ENCODE measurements around the gene MEOX1. TPM values are rescaled to one million over a fixed set of nuclear protein-coding genes. Genes with fewer than 3 reads are reported as not detected.
A peak's percentile ranks its signal among the peaks of the same experiment; 100 is the strongest.

MEOX1 gene
- total and polyA plus RNA-seq, 2 of the 13 experiments (the other 11 are each of a cell fraction or from before 2014, with no cell fraction given): not detected

DNA sequence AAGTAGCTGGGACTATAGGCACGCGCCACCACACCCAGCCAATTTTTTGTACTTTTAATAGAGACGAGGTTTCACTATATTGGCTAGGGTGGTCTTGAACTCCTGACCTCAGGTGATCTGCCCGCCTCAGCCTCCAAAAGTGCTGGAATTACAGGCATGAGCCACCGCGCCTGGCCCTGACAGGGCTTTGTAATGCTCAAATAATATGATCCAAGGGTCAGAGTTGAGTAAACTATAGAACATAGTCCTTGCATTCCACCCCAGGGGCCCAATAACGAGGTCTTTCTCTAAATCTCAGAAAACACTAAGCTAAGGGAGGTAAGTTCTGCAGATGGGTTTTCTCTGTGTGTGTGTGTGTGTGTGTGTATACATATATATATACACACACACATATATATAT, 5.8 kb upstream of the MEOX1 start (continued):
- TF ChIP-seq ZNF281 (CRISPR knock-in tag; IDR thresholded peaks at IDR 0.05; ENCODE audit: borderline replicate concordance) (peak; percentile 44; the same call in 1 of the 2 replicates), TBL1XR1 (IDR thresholded peaks at IDR 0.05; ENCODE audit: borderline replicate concordance, low read length, partially characterized antibody) (no peak), BCL6 (CRISPR knock-in tag; IDR thresholded peaks at IDR 0.05) (peak; percentile 55; the same call in 1 of the 2 replicates), ZSCAN29 (CRISPR knock-in tag; conservative IDR thresholded peaks at IDR 0.05) (no peak), NR2F2 (IDR thresholded peaks at IDR 0.05; ENCODE audit: borderline replicate concordance, low read depth) (peak; percentile 72; the same call in 1 of the 2 replicates), GATAD2A (CRISPR knock-in tag; IDR thresholded peaks at IDR 0.05) (peak; percentile 88), ZBTB7A (CRISPR knock-in tag; IDR thresholded peaks at IDR 0.05) (peak; percentile 47; the same call in 1 of the 2 replicates), HMG20A (CRISPR knock-in tag; IDR thresholded peaks at IDR 0.05; ENCODE audit: borderline replicate concordance) (peak; percentile 71; the same call in 1 of the 2 replicates), RARG (CRISPR knock-in tag; IDR thresholded peaks at IDR 0.05; ENCODE audit: low read depth) (no peak), ZBTB7B (CRISPR knock-in tag; IDR thresholded peaks at IDR 0.05) (peak; percentile 93), CENPT (CRISPR knock-in tag; IDR thresholded peaks at IDR 0.05; ENCODE audit: low read depth) (no peak), HNF1B (CRISPR knock-in tag; IDR thresholded peaks at IDR 0.05) (peak; percentile 33; the same call in 1 of the 2 replicates), ZNF609 (CRISPR knock-in tag; IDR thresholded peaks at IDR 0.05; ENCODE audit: borderline replicate concordance) (peak; percentile 60; the same call in 1 of the 2 replicates), ZSCAN30 (CRISPR knock-in tag; IDR thresholded peaks at IDR 0.05) (no peak), MTA1 (CRISPR knock-in tag; IDR thresholded peaks at IDR 0.05; ENCODE audit: borderline replicate concordance) (0 out of 2 replicates have a peak, but pooled peaks have one; percentile 50), PHF21A (CRISPR knock-in tag; IDR thresholded peaks at IDR 0.05) (peak; percentile 94), TRIM24 (CRISPR knock-in tag; IDR thresholded peaks at IDR 0.05) (no peak), CREM (IDR thresholded peaks at IDR 0.05) (peak; percentile 64; the same call in 1 of the 2 replicates), CREM (CRISPR knock-in tag; IDR thresholded peaks at IDR 0.05) (no peak), ZNF558 (CRISPR knock-in tag; IDR thresholded peaks at IDR 0.05; ENCODE audit: borderline replicate concordance) (peak; percentile 45; the same call in 1 of the 2 replicates), ZFP1 (CRISPR knock-in tag; IDR thresholded peaks at IDR 0.05) (0 out of 2 replicates have a peak, but pooled peaks have one; percentile 37)
- TF ChIP-seq, protein P1, sequence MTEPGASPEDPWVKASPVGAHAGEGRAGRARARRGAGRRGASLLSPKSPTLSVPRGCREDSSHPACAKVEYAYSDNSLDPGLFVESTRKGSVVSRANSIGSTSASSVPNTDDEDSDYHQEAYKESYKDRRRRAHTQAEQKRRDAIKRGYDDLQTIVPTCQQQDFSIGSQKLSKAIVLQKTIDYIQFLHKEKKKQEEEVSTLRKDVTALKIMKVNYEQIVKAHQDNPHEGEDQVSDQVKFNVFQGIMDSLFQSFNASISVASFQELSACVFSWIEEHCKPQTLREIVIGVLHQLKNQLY (CRISPR knock-in tag; IDR thresholded peaks at IDR 0.05): peak; percentile 74; the same call in 1 of the 2 replicates
